ENCODE data around the gene RAPGEF1. TPM values are rescaled to one million over a fixed set of nuclear protein-coding genes. Genes with fewer than 3 reads are reported as not detected.

Gene RAPGEF1
- total and polyA plus RNA-seq, 9 of the 15 experiments (the other 6 are each of a cell fraction or from before 2014, with no cell fraction given), result 0.06 to 44.1 (median 19.9) TPM

GRCh38 chr9:131555841-131556673 lies 183.8 kb downstream of the RAPGEF1 start (continued):
- no peak for TF ChIP-seq ZNF592 (IDR thresholded peaks at IDR 0.05)
- TF ChIP-seq POLR2G (IDR thresholded peaks at IDR 0.05; ENCODE audit: low read depth, low read length), result no peak
- no peak for TF ChIP-seq SMARCA4 (IDR thresholded peaks at IDR 0.05)
- TF ChIP-seq CBX2 (IDR thresholded peaks at IDR 0.05; ENCODE audit: insufficient read depth, low read length, poor library complexity, severe bottlenecking), result no peak
- TF ChIP-seq U2AF1 (optimal IDR thresholded peaks at IDR 0.05; ENCODE audit: low read depth, low read length), result no peak
- TF ChIP-seq GTF2E2 (tag; IDR thresholded peaks at IDR 0.05), result no peak
- peak; percentile 75 for TF ChIP-seq EGR1 (conservative IDR thresholded peaks at IDR 0.05)
- TF ChIP-seq ZBTB2 (IDR thresholded peaks at IDR 0.05), result no peak
- peak; percentile 63 for TF ChIP-seq SOX6 (IDR thresholded peaks at IDR 0.05)
- TF ChIP-seq THRB (CRISPR knock-in tag; conservative IDR thresholded peaks at IDR 0.05), result no peak
- no peak for TF ChIP-seq TARDBP (IDR thresholded peaks at IDR 0.05)
- TF ChIP-seq ZNF518B (CRISPR knock-in tag; IDR thresholded peaks at IDR 0.05), result no peak
